Medulla oblongata (tissue), 1 donor: Measurements from ENCODE around the gene GABBR1.

Source experiments
- DNase-seq: peaks from one replicate; pipeline ENCODE4 v3.0.0-alpha.2; 2015; ENCODE audit errors: extremely low spot score

The GABBR1 gene

GRCh38 chr6:29620630-29621029, 12.4 kb downstream of the GABBR1 start:
- DNase-seq: no peak

GRCh38 chr6:29619578-29620160, 13.3 kb downstream of the GABBR1 start:
- DNase-seq: no peak

- no peak for DNase-seq
These were observed 15.0 kb downstream of the GABBR1 start for GRCh38 chr6:29617782-29618554.

- DNase-seq: peak; percentile 67
These were observed 21.6 kb downstream of the GABBR1 start for GRCh38 chr6:29611426-29611825.

GRCh38 chr6:29610540-29610939, 22.4 kb downstream of the GABBR1 start:
- no peak for DNase-seq

GRCh38 chr6:29608131-29608530, 24.9 kb downstream of the GABBR1 start:
- peak; percentile 47 for DNase-seq

GRCh38 chr6:29603930-29604329, 29.1 kb downstream of the GABBR1 start:
- DNase-seq: peak; percentile 60

- no peak for DNase-seq
These were observed 29.5 kb downstream of the GABBR1 start for GRCh38 chr6:29603456-29603855.

- no peak for DNase-seq
These were observed 30.2 kb downstream of the GABBR1 start for GRCh38 chr6:29602564-29603361.

- DNase-seq: no peak
These were observed 34.7 kb downstream of the GABBR1 start for GRCh38 chr6:29598172-29598747.

GRCh38 chr6:29597184-29597583, 35.8 kb downstream of the GABBR1 start:
- no peak for DNase-seq

GRCh38 chr6:29596381-29596900, 36.5 kb downstream of the GABBR1 start:
- no peak for DNase-seq

- no peak for DNase-seq
These were observed 39.7 kb downstream of the GABBR1 start for GRCh38 chr6:29593199-29593855.

- DNase-seq: no peak
These were observed 41.3 kb downstream of the GABBR1 start for GRCh38 chr6:29591677-29592076.

GRCh38 chr6:29590218-29590808, 42.7 kb downstream of the GABBR1 start:
- no peak for DNase-seq

GRCh38 chr6:29589423-29590048, 43.4 kb downstream of the GABBR1 start:
- peak; percentile 73 for DNase-seq

GRCh38 chr6:29584821-29585220, 48.2 kb downstream of the GABBR1 start, which contains the start of gene OR2H2:
OR2H2 (plus strand) TSS chr6:29585121; CDS start chr6:29587945, 2,824 bp downstream.
- DNase-seq: no peak

GRCh38 chr6:29577544-29577943, 55.4 kb downstream of the GABBR1 start:
- DNase-seq: no peak

GRCh38 chr6:29576056-29576455, 56.9 kb downstream of the GABBR1 start:
- DNase-seq: no peak

GRCh38 chr6:29567991-29568390, 65.0 kb downstream of the GABBR1 start:
- DNase-seq: no peak

- no peak for DNase-seq
These were observed 65.4 kb downstream of the GABBR1 start for GRCh38 chr6:29567541-29567940.
